ENCODE measurements around the gene DIAPH1. TPM values are rescaled to one million over a fixed set of nuclear protein-coding genes. Genes with fewer than 3 reads are reported as not detected.

The DIAPH1 gene
- total RNA-seq, 1 experiment from 2014 or later, result 157 TPM

GRCh38 chr5:141590127-141590526, 28.7 kb downstream of the DIAPH1 start:
- Histone ChIP-seq H3K4me2 (no peak overlapping the region), H3K9me2 (ENCODE audit: insufficient read depth) (no peaks in the 10 kb centered on the region), H3K4me1 (replicated peaks; ENCODE audit: insufficient read depth) (no peaks in the 10 kb centered on the region), H3K9me3 (ENCODE audit: insufficient read depth, low read depth) (no peaks in the 10 kb centered on the region), H2AFZ (no peak overlapping the region), H3K27ac (no peak overlapping the region), H3F3A (ENCODE audit: insufficient read depth, low read depth) (0 out of 2 replicates have a peak, but pooled peaks cover 8% of the 10 kb centered on the region), H3K36me3 (ENCODE audit: low read depth) (peaks cover 24% of the 10 kb centered on the region; the same call in 1 of the 2 replicates), H4K20me1 (ENCODE audit: insufficient read depth) (peaks cover 33% of the 10 kb centered on the region), H3K79me2 (ENCODE audit: low read depth) (peaks cover 33% of the 10 kb centered on the region), H3K27me3 (ENCODE audit: insufficient read depth, low read depth) (no peaks in the 10 kb centered on the region), H3K4me3 (no peak overlapping the region)
- TF ChIP-seq, protein P1, sequence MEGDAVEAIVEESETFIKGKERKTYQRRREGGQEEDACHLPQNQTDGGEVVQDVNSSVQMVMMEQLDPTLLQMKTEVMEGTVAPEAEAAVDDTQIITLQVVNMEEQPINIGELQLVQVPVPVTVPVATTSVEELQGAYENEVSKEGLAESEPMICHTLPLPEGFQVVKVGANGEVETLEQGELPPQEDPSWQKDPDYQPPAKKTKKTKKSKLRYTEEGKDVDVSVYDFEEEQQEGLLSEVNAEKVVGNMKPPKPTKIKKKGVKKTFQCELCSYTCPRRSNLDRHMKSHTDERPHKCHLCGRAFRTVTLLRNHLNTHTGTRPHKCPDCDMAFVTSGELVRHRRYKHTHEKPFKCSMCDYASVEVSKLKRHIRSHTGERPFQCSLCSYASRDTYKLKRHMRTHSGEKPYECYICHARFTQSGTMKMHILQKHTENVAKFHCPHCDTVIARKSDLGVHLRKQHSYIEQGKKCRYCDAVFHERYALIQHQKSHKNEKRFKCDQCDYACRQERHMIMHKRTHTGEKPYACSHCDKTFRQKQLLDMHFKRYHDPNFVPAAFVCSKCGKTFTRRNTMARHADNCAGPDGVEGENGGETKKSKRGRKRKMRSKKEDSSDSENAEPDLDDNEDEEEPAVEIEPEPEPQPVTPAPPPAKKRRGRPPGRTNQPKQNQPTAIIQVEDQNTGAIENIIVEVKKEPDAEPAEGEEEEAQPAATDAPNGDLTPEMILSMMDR (conservative IDR thresholded peaks at IDR 0.05), result no peak
- no peak for TF ChIP-seq EZH2 (IDR thresholded peaks at IDR 0.05; ENCODE audit: low read depth)
- intact Hi-C loops (cut with micrococcal nuclease; ENCODE audit: unreplicated experiment), result loop anchor here (10.0 kb wide), 1 partner anchor 375 kb away; the partner anchor contains the start of gene RNF14
- ChIA-PET CTCF (interaction anchor here (0.6 to 1.0 kb wide), 2 partner anchors 29 to 30 kb away, joined by 3 to 4 read pairs; partner anchors contain the start of gene DIAPH1), POLR2A (ENCODE audit: unreplicated experiment) (interaction anchor here (0.5 kb wide), 1 partner anchor 12 kb away, joined by 5 read pairs; no protein-coding TSS in a partner anchor)
- no peak for DNase-seq
- no TSS peak for BruUV-seq (replicated peaks)

DNA sequence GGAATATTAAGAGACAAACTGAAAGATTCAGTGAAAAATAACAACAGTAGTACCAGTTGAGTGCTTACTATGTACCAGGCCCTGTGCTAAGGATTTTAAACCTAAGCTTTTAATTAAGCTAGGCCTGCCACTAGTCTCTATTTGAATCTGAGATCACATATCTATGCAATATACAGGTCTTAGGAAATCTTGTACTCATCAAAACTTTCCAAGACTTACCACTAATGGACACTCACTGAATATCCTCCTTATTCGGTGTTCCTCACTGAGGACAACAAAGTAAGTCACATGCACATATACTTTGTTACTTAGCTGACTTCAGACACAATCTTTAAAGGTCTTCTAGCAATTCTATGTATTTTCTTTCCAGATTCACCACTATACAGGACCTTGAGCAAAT, 32.6 kb downstream of the DIAPH1 start:
- CTCF ChIA-PET, result no interaction called here
- H3K36me3 ChIP-seq (ENCODE audit: low read depth), result peaks cover 38% of the 10 kb centered on the region
- peaks cover 16% of the 10 kb centered on the region for H3K79me2 ChIP-seq (ENCODE audit: low read depth)
- no peak overlapping the region for H3K27ac ChIP-seq
- no peak for DNase-seq
- no peak overlapping the region for H3K4me3 ChIP-seq
- H4K20me1 ChIP-seq (ENCODE audit: insufficient read depth), result peaks cover 20% of the 10 kb centered on the region; the same call in 1 of the 2 replicates
- BruUV-seq (replicated peaks), result no TSS peak
- TF ChIP-seq EZH2 (IDR thresholded peaks at IDR 0.05; ENCODE audit: low read depth), result no peak
- TF ChIP-seq, protein P1 (conservative IDR thresholded peaks at IDR 0.05), result no peak
- intact Hi-C loops (cut with micrococcal nuclease; ENCODE audit: unreplicated experiment), result no loop called here
- no peak overlapping the region for H2AFZ ChIP-seq
- H3K4me2 ChIP-seq, result no peak overlapping the region
- no peaks in the 10 kb centered on the region for H3K9me2 ChIP-seq (ENCODE audit: insufficient read depth)
- no peaks in the 10 kb centered on the region for H3K27me3 ChIP-seq (ENCODE audit: insufficient read depth, low read depth)
- H3K9me3 ChIP-seq (ENCODE audit: insufficient read depth, low read depth), result no peaks in the 10 kb centered on the region
- H3K4me1 ChIP-seq (replicated peaks; ENCODE audit: insufficient read depth), result no peaks in the 10 kb centered on the region
- POLR2A ChIA-PET (ENCODE audit: unreplicated experiment), result no interaction called here
- 0 out of 2 replicates have a peak, but pooled peaks cover 4% of the 10 kb centered on the region for H3F3A ChIP-seq (ENCODE audit: insufficient read depth, low read depth)

DNA sequence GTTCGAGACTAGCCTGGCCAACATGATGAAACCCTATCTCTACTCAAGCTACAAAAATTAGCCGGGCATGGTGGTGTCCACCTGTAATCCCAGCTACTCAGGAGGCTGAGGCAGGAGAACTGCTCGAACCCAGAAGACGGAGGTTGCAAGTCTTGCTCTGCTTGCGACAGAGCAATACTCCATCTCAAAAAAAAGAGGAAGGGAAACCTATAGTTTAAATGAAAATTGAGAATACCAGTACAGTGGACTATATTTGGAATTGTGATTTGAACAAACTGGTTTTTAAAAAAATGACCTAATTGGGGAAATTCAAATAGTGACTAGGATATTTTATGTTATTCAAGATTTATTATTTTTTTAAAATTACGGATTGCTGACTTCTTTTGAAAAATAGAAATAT, 33.2 kb downstream of the DIAPH1 start:
- Histone ChIP-seq H3K9me2 (ENCODE audit: insufficient read depth) (no peaks in the 10 kb centered on the region), H3F3A (ENCODE audit: insufficient read depth, low read depth) (0 out of 2 replicates have a peak, but pooled peaks cover 4% of the 10 kb centered on the region), H3K36me3 (ENCODE audit: low read depth) (peaks cover 42% of the 10 kb centered on the region), H3K27ac (no peak overlapping the region), H3K4me3 (no peak overlapping the region), H3K27me3 (ENCODE audit: insufficient read depth, low read depth) (no peaks in the 10 kb centered on the region), H2AFZ (no peak overlapping the region), H3K4me1 (replicated peaks; ENCODE audit: insufficient read depth) (no peaks in the 10 kb centered on the region), H3K9me3 (ENCODE audit: insufficient read depth, low read depth) (no peaks in the 10 kb centered on the region), H3K79me2 (ENCODE audit: low read depth) (peaks cover 10% of the 10 kb centered on the region), H4K20me1 (ENCODE audit: insufficient read depth) (peaks cover 18% of the 10 kb centered on the region; the same call in 1 of the 2 replicates), H3K4me2 (no peak overlapping the region)
- DNase-seq, result no peak
- TF ChIP-seq, protein P1 (conservative IDR thresholded peaks at IDR 0.05), result no peak
- no peak for TF ChIP-seq EZH2 (IDR thresholded peaks at IDR 0.05; ENCODE audit: low read depth)
- BruUV-seq (replicated peaks), result no TSS peak
- intact Hi-C loops (cut with micrococcal nuclease; ENCODE audit: unreplicated experiment), result no loop called here
- ChIA-PET POLR2A (ENCODE audit: unreplicated experiment) (no interaction called here), CTCF (no interaction called here)

Data from PC-9 (cell line).